NB4 (cell line): Measurements from ENCODE around the gene TBC1D22A.

Experiments
- DNase-seq: peaks from one replicate; pipeline ENCODE4 v3.0.0; 2010; ENCODE audit warnings: low read depth
- H3K4me3 ChIP-seq: one replicate; pipeline ENCODE4 v1.5.1; 2011; ENCODE audit warnings: mild to moderate bottlenecking, low read depth, low read length, moderate library complexity
- CTCF ChIP-seq: IDR thresholded peaks from one replicate; pipeline ENCODE4 v1.5.1; 2012; ENCODE audit warnings: low read depth, low read length
- MAX ChIP-seq: IDR thresholded peaks from 2 replicates; pipeline ENCODE4 v1.6.1; 2011; ENCODE audit warnings: low read depth, low read length
- MYC ChIP-seq: IDR thresholded peaks from 2 replicates; pipeline ENCODE4 v1.6.1; 2011; ENCODE audit warnings: low read depth, low read length
- POLR2A ChIP-seq: IDR thresholded peaks from 2 replicates; pipeline ENCODE4 v1.6.1; 2011; ENCODE audit warnings: mild to moderate bottlenecking; ENCODE audit not compliant: insufficient read length; ENCODE audit errors: extremely low read depth

The TBC1D22A gene

GRCh38 chr22:46869831-46870441 lies 107.5 kb downstream of the TBC1D22A start:
- TF ChIP-seq CTCF (no peak), POLR2A (no peak), MAX (no peak)
- H3K4me3 ChIP-seq: no peak overlapping the region
- no peak for DNase-seq

GRCh38 chr22:46871826-46872225 lies 109.4 kb downstream of the TBC1D22A start:
- DNase-seq: no peak
- no peak for TF ChIP-seq MYC
- no peak for TF ChIP-seq CTCF
- no peak for TF ChIP-seq MAX
- no peak for TF ChIP-seq POLR2A
- H3K4me3 ChIP-seq: no peak overlapping the region

GRCh38 chr22:46875089-46875488 lies 112.6 kb downstream of the TBC1D22A start:
- DNase-seq: no peak
- no peak overlapping the region for H3K4me3 ChIP-seq
- TF ChIP-seq CTCF (no peak), POLR2A (no peak), MAX (no peak), MYC (no peak)

GRCh38 chr22:46876357-46876934 lies 114.0 kb downstream of the TBC1D22A start:
- DNase-seq: no peak
- H3K4me3 ChIP-seq: no peak overlapping the region
- TF ChIP-seq POLR2A (no peak), CTCF (no peak), MAX (no peak), MYC (no peak)

GRCh38 chr22:46878191-46878948 lies 115.9 kb downstream of the TBC1D22A start:
- H3K4me3 ChIP-seq: no peak overlapping the region
- TF ChIP-seq MAX: no peak
- TF ChIP-seq CTCF: no peak
- no peak for TF ChIP-seq MYC
- no peak for TF ChIP-seq POLR2A
- DNase-seq: peak; percentile 42
